BLaER1 treated with 17β-estradiol and CSF1 and Interleukin-3, amounts not matched to agents 10 nM and 100 nM (cell line): Measurements from ENCODE around the gene FECH.

Source experiments
- H3K27ac ChIP-seq, 11 experiments: shearing (Covaris generic); formaldehyde crosslinking; 2 replicates each; pipeline ENCODE4 v1.8.1; 2022
- H3K27me3 ChIP-seq, 11 experiments: shearing (Covaris generic); formaldehyde crosslinking; 2 replicates each; pipeline ENCODE4 v1.8.1; 2022
- H3K36me3 ChIP-seq, 11 experiments: shearing (Covaris generic); formaldehyde crosslinking; 2 replicates each; pipeline ENCODE4 v1.8.1; 2022
- H3K4me1 ChIP-seq, 10 experiments: shearing (Covaris generic); formaldehyde crosslinking; 2 replicates each; pipeline ENCODE4 v1.8.1; 2022
- H3K4me2 ChIP-seq, 11 experiments: shearing (Covaris generic); formaldehyde crosslinking; 2 replicates each; pipeline ENCODE4 v1.8.1; 2022
- H3K4me3 ChIP-seq, 10 experiments: shearing (Covaris generic); formaldehyde crosslinking; 2 replicates each; pipeline ENCODE4 v1.8.1; 2022
- H3K9ac ChIP-seq, 11 experiments: shearing (Covaris generic); formaldehyde crosslinking; 2 replicates each; pipeline ENCODE4 v1.8.1; 2022
- H3K9me3 ChIP-seq, 11 experiments: shearing (Covaris generic); formaldehyde crosslinking; replicated peaks in 1 of 11; 2 replicates each; pipeline ENCODE4 v1.8.1; 2022
- H4K20me1 ChIP-seq, 11 experiments: shearing (Covaris generic); formaldehyde crosslinking; 2 replicates each; pipeline ENCODE4 v1.8.1; 2022
- Cebpa-rat ChIP-seq, 11 experiments: shearing (Covaris generic); IDR thresholded peaks; 2 replicates each; pipeline ENCODE4 v1.8.1; 2022

FECH gene

DNA sequence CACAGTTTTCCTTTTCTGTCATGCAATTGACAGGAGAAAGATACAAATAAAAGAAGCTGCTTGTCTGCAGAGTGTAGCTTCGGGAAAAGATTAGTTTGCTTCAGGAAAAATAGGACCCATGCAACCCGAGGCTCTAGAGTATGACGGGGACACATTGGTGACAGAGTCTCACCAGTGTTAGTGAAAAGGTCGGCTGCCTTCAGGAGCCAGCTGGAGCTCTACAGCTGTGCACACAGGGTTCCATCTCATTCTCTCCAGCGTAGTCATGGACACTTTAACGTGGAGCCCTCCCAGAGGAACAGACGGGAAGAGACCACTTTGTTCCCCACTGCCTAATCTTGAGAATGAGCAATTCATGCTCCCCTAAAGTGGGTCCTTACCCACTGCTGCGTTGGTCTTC, 42.9 kb downstream of the FECH start:
- no peak overlapping the region for H3K4me3 ChIP-seq
- H3K27me3 ChIP-seq: no peaks in the 10 kb centered on the region
- H3K9ac ChIP-seq: no peak overlapping the region
- no peaks in the 10 kb centered on the region for H4K20me1 ChIP-seq
- H3K4me2 ChIP-seq: no peak overlapping the region
- H3K9me3 ChIP-seq: no peaks in the 10 kb centered on the region
- H3K4me1 ChIP-seq: peaks cover 20 to 33% (median 30%) of the 10 kb centered on the region in 10 experiments
- no peak for TF ChIP-seq Cebpa-rat (IDR thresholded peaks at IDR 0.05)
- peak overlapping the region in 2 of 11 experiments; percentile 6 to 9; a peak in 1 of 22 replicates for H3K27ac ChIP-seq
- H3K36me3 ChIP-seq: no peaks in the 10 kb centered on the region

GRCh38 chr18:57542812-57543427, 43.6 kb downstream of the FECH start:
- no peak for TF ChIP-seq Cebpa-rat (IDR thresholded peaks at IDR 0.05)
- no peaks in the 10 kb centered on the region for H3K36me3 ChIP-seq
- peak overlapping the region in 1 of 11 experiments; percentile 5; a peak in 1 of 22 replicates for H3K27ac ChIP-seq
- H3K4me3 ChIP-seq: no peak overlapping the region
- no peaks in the 10 kb centered on the region for H3K9me3 ChIP-seq
- no peak overlapping the region for H3K4me2 ChIP-seq
- H3K4me1 ChIP-seq: peaks cover 20 to 33% (median 29%) of the 10 kb centered on the region in 10 experiments
- H3K9ac ChIP-seq: no peak overlapping the region
- no peaks in the 10 kb centered on the region for H4K20me1 ChIP-seq
- no peaks in the 10 kb centered on the region for H3K27me3 ChIP-seq

GRCh38 chr18:57542126-57542525, 44.4 kb downstream of the FECH start:
- TF ChIP-seq Cebpa-rat (IDR thresholded peaks at IDR 0.05): no peak
- Histone ChIP-seq H4K20me1 (no peaks in the 10 kb centered on the region), H3K9me3 (peaks cover 0 to 4% (median 0%) of the 10 kb centered on the region in 11 experiments; a peak in 1 of 22 replicates), H3K4me2 (no peak overlapping the region), H3K36me3 (no peaks in the 10 kb centered on the region), H3K4me1 (peaks cover 20 to 33% (median 28%) of the 10 kb centered on the region in 10 experiments), H3K9ac (no peak overlapping the region), H3K4me3 (no peak overlapping the region), H3K27me3 (no peaks in the 10 kb centered on the region), H3K27ac (no peak overlapping the region)

GRCh38 chr18:57539702-57540101, 46.8 kb downstream of the FECH start:
- Histone ChIP-seq H3K9me3 (peaks cover 0 to 4% (median 0%) of the 10 kb centered on the region in 11 experiments; a peak in 1 of 22 replicates), H3K4me3 (no peak overlapping the region), H4K20me1 (no peaks in the 10 kb centered on the region), H3K4me1 (peaks cover under 1 to 11% (median 4%) of the 10 kb centered on the region in 10 experiments; a peak in 16 of 20 replicates), H3K27me3 (no peaks in the 10 kb centered on the region), H3K4me2 (no peak overlapping the region), H3K27ac (no peak overlapping the region), H3K9ac (no peak overlapping the region), H3K36me3 (no peaks in the 10 kb centered on the region)
- no peak for TF ChIP-seq Cebpa-rat (IDR thresholded peaks at IDR 0.05)

- TF ChIP-seq Cebpa-rat (IDR thresholded peaks at IDR 0.05): no peak
- Histone ChIP-seq H3K9me3 (peaks cover 0 to 4% (median 0%) of the 10 kb centered on the region in 11 experiments; a peak in 1 of 22 replicates), H3K36me3 (no peaks in the 10 kb centered on the region), H3K4me2 (no peak overlapping the region), H3K4me1 (peaks cover 0 to under 1% (median 0%) of the 10 kb centered on the region in 10 experiments; a peak in 1 of 20 replicates), H3K27ac (no peak overlapping the region), H3K4me3 (no peak overlapping the region), H4K20me1 (no peaks in the 10 kb centered on the region), H3K27me3 (no peaks in the 10 kb centered on the region), H3K9ac (no peak overlapping the region)
These were observed 47.9 kb downstream of the FECH start for GRCh38 chr18:57538614-57539013.

GRCh38 chr18:57534511-57534909, 52.0 kb downstream of the FECH start:
- Histone ChIP-seq H3K36me3 (no peaks in the 10 kb centered on the region), H3K4me1 (no peaks in the 10 kb centered on the region), H3K4me2 (no peak overlapping the region), H3K9ac (no peak overlapping the region), H3K27ac (no peak overlapping the region), H3K27me3 (no peaks in the 10 kb centered on the region), H4K20me1 (no peaks in the 10 kb centered on the region), H3K4me3 (no peak overlapping the region), H3K9me3 (peaks cover 0 to 4% (median 0%) of the 10 kb centered on the region in 11 experiments; a peak in 1 of 22 replicates)
- no peak for TF ChIP-seq Cebpa-rat (IDR thresholded peaks at IDR 0.05)

DNA sequence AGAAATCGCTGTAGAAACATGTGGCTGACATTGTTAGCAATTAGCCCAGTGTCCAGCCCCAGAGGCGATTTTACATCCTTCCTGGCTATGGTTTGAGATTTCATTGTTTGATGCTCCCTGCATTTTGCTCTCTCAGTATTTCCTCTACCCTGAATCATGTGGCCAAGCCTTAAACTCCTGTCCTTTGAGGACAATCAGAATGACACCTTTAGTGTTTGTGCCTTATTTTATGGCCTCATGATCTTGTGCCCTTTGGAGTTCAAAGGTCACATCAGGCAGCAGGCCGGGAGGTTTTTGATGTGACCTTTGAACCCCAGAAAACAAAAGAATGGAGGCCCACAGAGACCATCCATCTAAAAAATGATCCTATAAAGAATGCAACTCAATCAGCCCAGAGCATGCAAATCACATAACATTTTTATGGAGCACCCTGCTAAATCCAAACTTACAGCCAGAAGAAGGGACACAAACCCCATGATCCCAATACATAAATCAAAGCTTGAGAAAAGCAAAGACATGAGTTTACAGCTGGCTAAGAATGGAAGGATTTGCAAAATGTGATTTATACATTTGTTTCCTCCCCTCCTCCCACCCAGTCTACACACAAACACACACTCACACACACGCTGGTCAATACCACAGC, 52.5 kb downstream of the FECH start:
- Histone ChIP-seq H3K9ac (no peak overlapping the region), H3K4me3 (no peak overlapping the region), H3K4me2 (no peak overlapping the region), H3K27ac (no peak overlapping the region), H4K20me1 (no peaks in the 10 kb centered on the region), H3K36me3 (no peaks in the 10 kb centered on the region), H3K9me3 (peaks cover 0 to 4% (median 0%) of the 10 kb centered on the region in 11 experiments; a peak in 1 of 22 replicates), H3K4me1 (no peaks in the 10 kb centered on the region), H3K27me3 (no peaks in the 10 kb centered on the region)
- no peak for TF ChIP-seq Cebpa-rat (IDR thresholded peaks at IDR 0.05)

DNA sequence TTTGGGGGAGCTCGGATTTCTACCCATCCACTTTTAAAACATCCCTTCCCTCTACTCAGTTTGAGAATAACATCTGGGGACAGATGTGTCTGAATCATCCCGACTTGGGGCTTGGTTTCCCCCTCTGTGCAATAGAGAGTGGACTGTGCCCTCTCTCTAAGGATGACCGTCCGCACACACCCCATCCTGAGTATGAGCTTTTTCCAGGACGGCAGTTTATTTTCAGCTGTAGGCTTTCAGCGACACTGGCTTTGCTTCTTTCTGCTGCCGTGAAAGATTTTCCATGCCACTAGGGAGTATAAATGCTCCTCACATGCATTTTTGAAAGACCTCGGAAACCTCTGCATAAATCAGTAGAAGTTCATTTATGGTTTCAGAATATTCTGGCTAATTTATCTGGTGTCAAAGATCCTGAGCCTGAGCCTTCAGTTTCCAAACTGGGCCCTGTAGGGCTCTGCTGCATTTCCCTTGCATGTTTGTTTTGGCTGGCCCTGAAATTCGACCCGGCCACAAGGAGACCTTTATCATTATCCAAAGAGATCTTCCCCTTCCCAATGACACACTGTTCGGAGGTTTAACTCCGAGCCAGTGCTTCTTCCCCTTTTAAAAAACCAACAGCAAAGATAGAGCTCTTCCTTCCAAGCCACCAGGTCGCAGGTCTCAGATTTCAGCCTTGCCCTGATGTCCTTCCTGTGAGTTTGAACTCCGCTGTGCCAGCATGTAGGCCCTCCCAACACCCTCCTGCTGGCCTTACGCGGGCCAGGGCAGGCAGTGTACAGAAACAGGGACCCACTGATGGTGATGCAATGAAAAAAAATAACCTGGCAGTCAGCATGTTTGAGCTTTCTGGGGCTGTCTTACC, 53.3 kb downstream of the FECH start:
- H3K4me2 ChIP-seq: no peak overlapping the region
- H4K20me1 ChIP-seq: no peaks in the 10 kb centered on the region
- no peak overlapping the region for H3K27ac ChIP-seq
- no peaks in the 10 kb centered on the region for H3K27me3 ChIP-seq
- H3K4me3 ChIP-seq: no peak overlapping the region
- peaks cover 0 to 4% (median 0%) of the 10 kb centered on the region in 11 experiments; a peak in 1 of 22 replicates for H3K9me3 ChIP-seq
- no peak overlapping the region for H3K9ac ChIP-seq
- TF ChIP-seq Cebpa-rat (IDR thresholded peaks at IDR 0.05): no peak
- no peaks in the 10 kb centered on the region for H3K36me3 ChIP-seq
- H3K4me1 ChIP-seq: no peaks in the 10 kb centered on the region

- no peak overlapping the region for H3K4me3 ChIP-seq
- no peak overlapping the region for H3K4me2 ChIP-seq
- no peak for TF ChIP-seq Cebpa-rat (IDR thresholded peaks at IDR 0.05)
- H4K20me1 ChIP-seq: no peaks in the 10 kb centered on the region
- no peak overlapping the region for H3K27ac ChIP-seq
- no peaks in the 10 kb centered on the region for H3K36me3 ChIP-seq
- peaks cover 0 to 13% (median 0%) of the 10 kb centered on the region in 10 experiments; a peak in 6 of 20 replicates for H3K4me1 ChIP-seq
- no peaks in the 10 kb centered on the region for H3K27me3 ChIP-seq
- H3K9me3 ChIP-seq: peaks cover 0 to 16% (median 8%) of the 10 kb centered on the region in 11 experiments; a peak in 14 of 22 replicates
- H3K9ac ChIP-seq: no peak overlapping the region
These were observed 57.4 kb downstream of the FECH start for GRCh38 chr18:57529151-57529550.
